Measurements from ENCODE around the gene ANGPTL2.

GRCh38 chr9:127132921-127133647 is 10.6 kb upstream of the ANGPTL2 start:
- TF ChIP-seq POLR2A (IDR thresholded peaks at IDR 0.05; ENCODE audit: low read depth, low read length) (no peak), POLR2AphosphoS5 (IDR thresholded peaks at IDR 0.05; ENCODE audit: low read depth, low read length) (no peak), TAF1 (IDR thresholded peaks at IDR 0.05; ENCODE audit: borderline replicate concordance, low read depth, low read length) (no peak)

Data from GM12892 (cell line).